Activated T-helper 17 cell treated with anti-CD3 and anti-CD28 coated beads, Interleukin-2, amount 50 U/mL, for 72 hours (primary cell): Measurements from ENCODE around the gene PCDHGA9. TPM values are rescaled to one million over a fixed set of nuclear protein-coding genes. Genes with fewer than 3 reads are reported as not detected.
"Not testable (repeated sequence)": the region's sequence is repeated elsewhere in the genome, so short reads cannot be mapped to it uniquely, and the experiment has no call there.

Experiments
- ATAC-seq: fragments of 150-1000 bp; cut with Tn5 transposase; replicated peaks from 2 replicates; pipeline ENCODE4 v1.10.0; 2021; ENCODE audit warnings: mild to moderate bottlenecking, moderate library complexity
- H3K27ac Mint-ChIP-seq: one replicate; pipeline ENCODE4 v1.8.0; 2022; ENCODE audit warnings: mixed read lengths
- H3K27me3 Mint-ChIP-seq: one replicate; pipeline ENCODE4 v1.8.0; 2022; ENCODE audit warnings: mixed read lengths
- H3K36me3 Mint-ChIP-seq: one replicate; pipeline ENCODE4 v1.8.0; 2022; ENCODE audit warnings: low read depth, mild to moderate bottlenecking, mixed read lengths
- H3K4me1 Mint-ChIP-seq: one replicate; pipeline ENCODE4 v1.8.0; 2022; ENCODE audit warnings: mixed read lengths
- H3K4me3 Mint-ChIP-seq: one replicate; pipeline ENCODE4 v1.8.0; 2022; ENCODE audit warnings: mild to moderate bottlenecking, mixed read lengths
- H3K9me3 Mint-ChIP-seq: one replicate; pipeline ENCODE4 v1.8.0; 2022; ENCODE audit warnings: mixed read lengths
- total RNA-seq, 2 donors: library from RNA; stranded (reverse); gene quantifications; one replicate each; pipeline ENCODE4 v1.2.3, GENCODE V29; 2022

The PCDHGA9 gene
- total RNA-seq, 2 donors from 2014 or later = not detected

- not testable (repeated sequence) for H3K36me3 Mint-ChIP-seq, H3K4me1 Mint-ChIP-seq, ATAC-seq, H3K4me3 Mint-ChIP-seq, H3K27ac Mint-ChIP-seq
- Mint-ChIP-seq H3K27me3 (peaks cover 52% of the 10 kb centered on the region), H3K9me3 (peaks cover 13% of the 10 kb centered on the region)
These were observed 8.0 kb upstream of the PCDHGA9 start for GRCh38 chr5:141394401-141395187.

GRCh38 chr5:141397756-141398551 is 4.6 kb upstream of the PCDHGA9 start, which contains the start of gene PCDHGB5:
PCDHGB5 (plus strand) TSS chr5:141397947; CDS start chr5:141398128, 181 bp downstream.
- not testable (repeated sequence) for H3K36me3 Mint-ChIP-seq, H3K4me3 Mint-ChIP-seq, H3K9me3 Mint-ChIP-seq

GRCh38 chr5:141398608-141399007 is 4.0 kb upstream of the PCDHGA9 start:
- Mint-ChIP-seq H3K4me3 (no peak overlapping the region), H3K9me3 (peaks cover 9% of the 10 kb centered on the region), H3K27ac (no peak overlapping the region), H3K4me1 (no peaks in the 10 kb centered on the region), H3K27me3 (peaks cover 56% of the 10 kb centered on the region), H3K36me3 (peaks cover 6% of the 10 kb centered on the region)
- no peak for ATAC-seq

More at GRCh38 chr5:141397756-141398551, 4.6 kb upstream of the PCDHGA9 start, which contains the start of gene PCDHGB5:
- not testable (repeated sequence) for H3K27ac Mint-ChIP-seq, H3K4me1 Mint-ChIP-seq
- ATAC-seq = peak; percentile 70
- H3K27me3 Mint-ChIP-seq = peaks cover 53% of the 10 kb centered on the region

GRCh38 chr5:141399555-141400258 is 2.9 kb upstream of the PCDHGA9 start:
- Mint-ChIP-seq H3K4me3 (no peak overlapping the region), H3K36me3 (peaks cover 6% of the 10 kb centered on the region), H3K27me3 (peaks cover 56% of the 10 kb centered on the region), H3K4me1 (no peaks in the 10 kb centered on the region), H3K9me3 (peaks cover 4% of the 10 kb centered on the region), H3K27ac (no peak overlapping the region)
- ATAC-seq = no peak

- Mint-ChIP-seq H3K36me3 (peaks cover 6% of the 10 kb centered on the region), H3K4me1 (no peaks in the 10 kb centered on the region), H3K27me3 (peaks cover 62% of the 10 kb centered on the region), H3K9me3 (peaks cover 8% of the 10 kb centered on the region), H3K4me3 (no peak overlapping the region), H3K27ac (no peak overlapping the region)
- no peak for ATAC-seq
These were observed 809 bp downstream of the PCDHGA9 start for GRCh38 chr5:141403387-141403786.

GRCh38 chr5:141407790-141408505 is 5.4 kb downstream of the PCDHGA9 start, which contains the start of gene PCDHGB6:
PCDHGB6 (plus strand) TSS chr5:141408021; CDS start chr5:141408203, 182 bp downstream.
- peak within 1 kb of the TSS; percentile 45 for H3K4me3 Mint-ChIP-seq
- not testable (repeated sequence) for ATAC-seq

GRCh38 chr5:141409598-141410306 is 7.2 kb downstream of the PCDHGA9 start:
- H3K4me3 Mint-ChIP-seq = no peak overlapping the region
- H3K27me3 Mint-ChIP-seq = peaks cover 49% of the 10 kb centered on the region
- peaks cover 4% of the 10 kb centered on the region for H3K4me1 Mint-ChIP-seq
- no peak for ATAC-seq
- no peak overlapping the region for H3K27ac Mint-ChIP-seq
- H3K9me3 Mint-ChIP-seq = peaks cover 15% of the 10 kb centered on the region
- H3K36me3 Mint-ChIP-seq = peaks cover 29% of the 10 kb centered on the region

More at GRCh38 chr5:141407790-141408505, 5.4 kb downstream of the PCDHGA9 start, which contains the start of gene PCDHGB6:
- not testable (repeated sequence) for H3K4me1 Mint-ChIP-seq, H3K27ac Mint-ChIP-seq
- Mint-ChIP-seq H3K36me3 (peaks cover 14% of the 10 kb centered on the region), H3K27me3 (peaks cover 49% of the 10 kb centered on the region), H3K9me3 (peaks cover 15% of the 10 kb centered on the region)

- H3K27me3 Mint-ChIP-seq = peaks cover 46% of the 10 kb centered on the region
- peaks cover 15% of the 10 kb centered on the region for H3K9me3 Mint-ChIP-seq
- no peak for ATAC-seq
- H3K27ac Mint-ChIP-seq = no peak overlapping the region
- peaks cover 29% of the 10 kb centered on the region for H3K36me3 Mint-ChIP-seq
- H3K4me3 Mint-ChIP-seq = no peak overlapping the region
- H3K4me1 Mint-ChIP-seq = peaks cover 4% of the 10 kb centered on the region
These were observed 9.0 kb downstream of the PCDHGA9 start for GRCh38 chr5:141411575-141411974.

GRCh38 chr5:141412854-141413539 is 10.4 kb downstream of the PCDHGA9 start, which contains the start of gene PCDHGA10:
PCDHGA10 (plus strand) TSS chr5:141412987; CDS start chr5:141413176, 189 bp downstream.
- Mint-ChIP-seq H3K36me3 (peaks cover 33% of the 10 kb centered on the region), H3K9me3 (peaks cover 15% of the 10 kb centered on the region), H3K4me1 (peaks cover 4% of the 10 kb centered on the region), H3K27ac (peak within 1 kb of the TSS; percentile 22), H3K27me3 (peaks cover 43% of the 10 kb centered on the region), H3K4me3 (peak within 1 kb of the TSS; percentile 76)
- peak; percentile 70 for ATAC-seq

- Mint-ChIP-seq H3K4me1 (peaks cover 4% of the 10 kb centered on the region), H3K36me3 (peaks cover 39% of the 10 kb centered on the region), H3K27ac (no peak overlapping the region), H3K27me3 (peaks cover 45% of the 10 kb centered on the region), H3K4me3 (peak overlapping the region; percentile 76), H3K9me3 (peaks cover 11% of the 10 kb centered on the region)
- no peak for ATAC-seq
These were observed 11.0 kb downstream of the PCDHGA9 start for GRCh38 chr5:141413540-141414069.

- not testable (repeated sequence) for ATAC-seq, H3K9me3 Mint-ChIP-seq, H3K4me1 Mint-ChIP-seq, H3K27ac Mint-ChIP-seq
- Mint-ChIP-seq H3K4me3 (peak overlapping the region; percentile 76), H3K27me3 (peaks cover 43% of the 10 kb centered on the region), H3K36me3 (peaks cover 34% of the 10 kb centered on the region)
These were observed 12.1 kb downstream of the PCDHGA9 start for GRCh38 chr5:141414548-141415274.

- Mint-ChIP-seq H3K36me3 (peaks cover 31% of the 10 kb centered on the region), H3K27me3 (peaks cover 44% of the 10 kb centered on the region), H3K4me3 (peak overlapping the region; percentile 6)
- not testable (repeated sequence) for ATAC-seq, H3K4me1 Mint-ChIP-seq, H3K27ac Mint-ChIP-seq, H3K9me3 Mint-ChIP-seq
These were observed 12.7 kb downstream of the PCDHGA9 start for GRCh38 chr5:141415275-141415618.
